IMR-90 (cell line): ENCODE results near the gene SLC26A11. TPM values are rescaled to one million over a fixed set of nuclear protein-coding genes. Genes with fewer than 3 reads are reported as not detected.

Experiments
- ATAC-seq: fragments of 200-7000 bp; cut with Tn5 transposase; 2 replicates; pipeline ENCODE4 v1.9.1; 2020; ENCODE audit warnings: low read depth, mild to moderate bottlenecking, moderate library complexity
- BruUV-seq: library from RNA; stranded (reverse); fragments of 400-500 nt; replicated peaks from 2 replicates; lab custom pipeline; 2021; lab: Mats Ljungman, UMichigan
- CTCF ChIA-PET: fragments of 300-600 bp; formaldehyde crosslinking; extraction: SDS; loops from one replicate; lab custom pipeline; 2021; ENCODE audit warnings: antibody characterized with exemption; lab: Yijun Ruan, JAX
- POLR2A ChIA-PET: fragments of 300-600 bp; sonication (Branson Sonifier 250); formaldehyde crosslinking; loops from one replicate; lab custom pipeline; 2022; ENCODE audit warnings: antibody characterized with exemption; ENCODE audit not compliant: unreplicated experiment; lab: Charles Lee
- DNase-seq: peaks from one replicate; pipeline ENCODE4 v3.0.0; 2013
- H2AFZ ChIP-seq: replicated peaks from 2 replicates; pipeline ENCODE3; 2013; ENCODE audit warnings: low read length, mild to moderate bottlenecking; ENCODE audit not compliant: poor library complexity
- H2AK5ac ChIP-seq: 2 replicates; pipeline ENCODE4 v1.6.1; 2013; ENCODE audit warnings: low read depth, low read length, inconsistent platforms
- H2AK9ac ChIP-seq: replicated peaks from 2 replicates; pipeline ENCODE3; 2013; ENCODE audit warnings: mild to moderate bottlenecking, low read depth, low read length, moderate library complexity; ENCODE audit not compliant: poor library complexity
- H2BK120ac ChIP-seq: 2 replicates; pipeline ENCODE4 v1.6.1; 2013; ENCODE audit warnings: low read depth, low read length, inconsistent platforms
- H2BK15ac ChIP-seq: 3 replicates; pipeline ENCODE4 v1.6.1; 2013; ENCODE audit warnings: low read depth, low read length, inconsistent platforms
- H2BK20ac ChIP-seq: 2 replicates; pipeline ENCODE4 v1.6.1; 2013; ENCODE audit warnings: low read depth, mild to moderate bottlenecking, inconsistent platforms, low read length, moderate library complexity
- H2BK5ac ChIP-seq: 2 replicates; pipeline ENCODE4 v1.6.1; 2013; ENCODE audit warnings: mild to moderate bottlenecking, low read depth, low read length, inconsistent platforms; ENCODE audit not compliant: poor library complexity, severe bottlenecking
- H3K14ac ChIP-seq: replicated peaks from 2 replicates; pipeline ENCODE4 v1.6.1; 2013; ENCODE audit warnings: low read depth, low read length, inconsistent platforms
- H3K18ac ChIP-seq: 2 replicates; pipeline ENCODE4 v1.6.1; 2013; ENCODE audit warnings: low read depth, low read length, control low read depth
- H3K23ac ChIP-seq: 2 replicates; pipeline ENCODE4 v1.6.1; 2013; ENCODE audit warnings: low read depth, low read length, inconsistent platforms
- H3K27ac ChIP-seq: 2 replicates; pipeline ENCODE4 v1.5.1; 2013; ENCODE audit warnings: mild to moderate bottlenecking, control low read depth, low read length; ENCODE audit not compliant: insufficient read depth
- H3K27me3 ChIP-seq: 2 replicates; pipeline ENCODE4 v1.6.1; 2013; ENCODE audit warnings: low read length; ENCODE audit not compliant: control insufficient read depth, insufficient read depth
- H3K36me3 ChIP-seq: 2 replicates; pipeline ENCODE4 v1.6.1; 2013; ENCODE audit warnings: low read length, mixed read lengths; ENCODE audit not compliant: control insufficient read depth, insufficient read depth
- H3K4ac ChIP-seq: 2 replicates; pipeline ENCODE4 v1.6.1; 2013; ENCODE audit warnings: low read depth, low read length, inconsistent platforms
- H3K4me1 ChIP-seq: 2 replicates; pipeline ENCODE4 v1.6.1; 2013; ENCODE audit warnings: low read length, mixed read lengths; ENCODE audit not compliant: control insufficient read depth, insufficient read depth
- H3K4me2 ChIP-seq: 2 replicates; pipeline ENCODE4 v1.6.1; 2013; ENCODE audit warnings: low read depth, mild to moderate bottlenecking, control low read depth, low read length, moderate library complexity
- H3K4me3 ChIP-seq: 2 replicates; pipeline ENCODE4 v1.5.1; 2013; ENCODE audit warnings: low read depth, mild to moderate bottlenecking, control low read depth, low read length, moderate library complexity; ENCODE audit not compliant: insufficient read depth
- H3K56ac ChIP-seq: 2 replicates; pipeline ENCODE4 v1.6.1; 2013; ENCODE audit warnings: low read length, inconsistent platforms; ENCODE audit not compliant: insufficient read depth; ENCODE audit errors: extremely low read depth
- H3K79me1 ChIP-seq, 2 experiments: 2 replicates each; pipeline ENCODE4 v1.6.1; 2013; ENCODE audit warnings: low read length in 2 of 2, inconsistent platforms in 1 of 2, low read depth in 1 of 2
- H3K9ac ChIP-seq: 2 replicates; pipeline ENCODE4 v1.6.1; 2013; ENCODE audit warnings: low read depth, low read length, control low read depth
- H3K9me1 ChIP-seq: 2 replicates; pipeline ENCODE4 v1.6.1; 2013; ENCODE audit warnings: low read length, inconsistent platforms; ENCODE audit not compliant: insufficient read depth
- H3K9me3 ChIP-seq: 2 replicates; pipeline ENCODE4 v1.6.1; 2013; ENCODE audit warnings: low read length; ENCODE audit not compliant: control insufficient read depth, insufficient read depth
- H4K20me1 ChIP-seq: 2 replicates; pipeline ENCODE4 v1.6.1; 2013; ENCODE audit warnings: low read length, inconsistent platforms; ENCODE audit not compliant: insufficient read depth
- H4K5ac ChIP-seq: 2 replicates; pipeline ENCODE4 v1.6.1; 2013; ENCODE audit warnings: mild to moderate bottlenecking, low read depth, low read length, control low read depth
- H4K8ac ChIP-seq, 2 experiments: 2 replicates each; pipeline ENCODE4 v1.6.1; 2013; ENCODE audit warnings: low read depth in 2 of 2, low read length in 2 of 2, control low read depth in 1 of 2, inconsistent platforms in 1 of 2
- H4K91ac ChIP-seq: 2 replicates; pipeline ENCODE4 v1.6.1; 2013; ENCODE audit warnings: low read depth, low read length, inconsistent platforms; ENCODE audit not compliant: insufficient read depth
- CEBPB ChIP-seq: IDR thresholded peaks from 2 replicates; pipeline ENCODE4 v1.6.1; 2012; ENCODE audit warnings: low read depth, low read length, improper control_type of control experiment
- CHD1 ChIP-seq: IDR thresholded peaks from 2 replicates; pipeline ENCODE4 v1.6.1; 2012; ENCODE audit warnings: low read depth, low read length, improper control_type of control experiment
- ELK1 ChIP-seq: fragments of 150-350 bp; IDR thresholded peaks from 2 replicates; pipeline ENCODE4 v1.6.1; 2016; ENCODE audit warnings: low read depth, mild to moderate bottlenecking, low read length, moderate library complexity, borderline replicate concordance
- MXI1 ChIP-seq: IDR thresholded peaks from 2 replicates; pipeline ENCODE4 v1.6.1; 2012; ENCODE audit warnings: low read depth, mild to moderate bottlenecking, low read length, moderate library complexity, borderline replicate concordance
- NFE2L2 ChIP-seq: fragments of 150-350 bp; IDR thresholded peaks from 2 replicates; pipeline ENCODE4 v1.6.1; 2016; ENCODE audit warnings: low read depth, mild to moderate bottlenecking, low read length
- POLR2A ChIP-seq: IDR thresholded peaks from 2 replicates; pipeline ENCODE4 v1.6.1; 2012; ENCODE audit warnings: mild to moderate bottlenecking, low read depth, low read length
- RAD21 ChIP-seq: IDR thresholded peaks from 2 replicates; pipeline ENCODE4 v1.6.1; 2012; ENCODE audit warnings: low read length, improper control_type of control experiment
- RFX5 ChIP-seq: IDR thresholded peaks from 2 replicates; pipeline ENCODE4 v1.8.0; 2012; ENCODE audit warnings: low read depth, mild to moderate bottlenecking, low read length, moderate library complexity
- WGBS, 2 experiments: methylation state at CpG; one replicate each; pipeline versions ENCODE4 v1.1.5 to v1.1.7; 2013; ENCODE audit warnings: missing lambda C conversion rate in 2 of 2; ENCODE audit not compliant: insufficient read length in 1 of 2; ENCODE audit errors: extremely low coverage in 2 of 2; 5-methylcytosine and 5-hydroxymethylcytosine counted together
- dilution Hi-C: fragments of 300-500 bp; cut with HindIII; formaldehyde crosslinking; loops from one replicate; pipeline ENCODE4 v1.14.3; 2018; ENCODE audit warnings: low sequenced_read_pairs; ENCODE audit not compliant: unreplicated experiment
- in situ Hi-C: fragments of 300-500 bp; cut with MboI; formaldehyde crosslinking; loops from 3 replicates; pipeline ENCODE4 v1.14.3; 2019; ENCODE audit warnings: low sequenced_read_pairs, inconsistent platforms, mixed read lengths
- intact Hi-C: fragments of 100-400 bp; cut with micrococcal nuclease; formaldehyde crosslinking; loops from 2 replicates; pipeline ENCODE4 v1.10.0; 2022
- polyA plus RNA-seq, 3 experiments: library from polyadenylated mRNA; depleted of rRNA; stranded (reverse); fragments of >200 nt; gene quantifications; 2 replicates each; pipeline ENCODE4 v1.2.3, GENCODE V29; 2012; ENCODE audit warnings: low replicate concordance in 1 of 3
- total RNA-seq: library from RNA; depleted of rRNA; stranded (reverse); fragments of >200 nt; gene quantifications from 2 replicates; pipeline ENCODE4 v1.2.3, GENCODE V29; 2012

SLC26A11 gene
- total and polyA plus RNA-seq, 2 of the 4 experiments (the other 2 are of a cell fraction) = 3.2 to 15.6 TPM

GRCh38 chr17:80295559-80295958 lies 75.3 kb downstream of the SLC26A11 start:
- H3K36me3 ChIP-seq = peaks cover 74% of the 10 kb centered on the region

More at GRCh38 chr17:80295559-80295958, 75.3 kb downstream of the SLC26A11 start:
- Histone ChIP-seq H3K4me2 (no peak overlapping the region), H3K27me3 (no peaks in the 10 kb centered on the region), H3K23ac (no peak overlapping the region), H3K18ac (no peak overlapping the region), H3K9me3 (no peaks in the 10 kb centered on the region; the same call in 1 of the 2 replicates), H2AFZ (no peak overlapping the region), H2BK20ac (no peak overlapping the region), H2AK9ac (no peak overlapping the region), H2BK15ac (no peak overlapping the region), H2AK5ac (no peak overlapping the region), H3K4ac (no peak overlapping the region), H3K27ac (no peak overlapping the region), H3K14ac (no peak overlapping the region), H2BK120ac (no peak overlapping the region), H3K56ac (no peak overlapping the region), H2BK5ac (no peak overlapping the region), H4K91ac (no peak overlapping the region), H3K4me1 (no peaks in the 10 kb centered on the region), H4K5ac (no peak overlapping the region), H3K9me1 (no peaks in the 10 kb centered on the region), H4K20me1 (no peaks in the 10 kb centered on the region; the same call in 1 of the 2 replicates), H4K8ac (no peak overlapping the region), H3K9ac (no peak overlapping the region), H3K4me3 (no peak overlapping the region), H3K79me1 (peaks cover 8 to 11% of the 10 kb centered on the region in 2 experiments; a peak in 2 of 4 replicates)
- WGBS, 2 experiments = 98% methylated on average over 5 of the region's 6 CpGs; no CpG with 5 or more reads in 1 of the 2 experiments
- CTCF ChIA-PET = interaction anchor here (0.7 kb wide), 1 partner anchor 25 kb away, joined by 3 read pairs; no protein-coding TSS in a partner anchor
- DNase-seq (no peak), ATAC-seq (no peak)
- dilution Hi-C loops = no loop called here
- TF ChIP-seq POLR2A = no peak
- TF ChIP-seq MXI1 = no peak
- TF ChIP-seq NFE2L2 = no peak
- TF ChIP-seq RAD21 = no peak
- TF ChIP-seq RFX5 = no peak
- no peak for TF ChIP-seq CHD1
- TF ChIP-seq CEBPB = no peak
- no peak for TF ChIP-seq ELK1
- in situ Hi-C loops = no loop called here
- POLR2A ChIA-PET = interaction anchor here (0.5 kb wide), 1 partner anchor 32 kb away, joined by 6 read pairs; no protein-coding TSS in a partner anchor
- no TSS peak for BruUV-seq
- intact Hi-C loops = no loop called here
